ENCODE measurements around the gene APLP1.
"Not testable (repeated sequence)": the region's sequence is repeated elsewhere in the genome, so short reads cannot be mapped to it uniquely, and the experiment has no call there.

The APLP1 gene

GRCh38 chr19:35885225-35885738, 16.9 kb downstream of the APLP1 start:
- Histone ChIP-seq H3K4me3 (ENCODE audit: low read depth, low read length) (no peak overlapping the region), H3K4me1 (ENCODE audit: control insufficient read depth, insufficient read depth, low read length) (no peaks in the 10 kb centered on the region), H3K9ac (ENCODE audit: low read depth, low read length) (no peak overlapping the region), H3K9me3 (ENCODE audit: control insufficient read depth, insufficient read depth, low read length) (no peaks in the 10 kb centered on the region), H3K27ac (ENCODE audit: low read depth, low read length) (no peak overlapping the region), H3K36me3 (ENCODE audit: control insufficient read depth, insufficient read depth, low read length) (peaks cover 32% of the 10 kb centered on the region), H3K27me3 (ENCODE audit: control insufficient read depth, insufficient read depth, low read length) (no peaks in the 10 kb centered on the region)

GRCh38 chr19:35885904-35886303, 17.5 kb downstream of the APLP1 start:
- Histone ChIP-seq H3K4me3 (ENCODE audit: low read depth, low read length) (no peak overlapping the region), H3K27me3 (ENCODE audit: control insufficient read depth, insufficient read depth, low read length) (no peaks in the 10 kb centered on the region), H3K9ac (ENCODE audit: low read depth, low read length) (no peak overlapping the region), H3K4me1 (ENCODE audit: control insufficient read depth, insufficient read depth, low read length) (no peaks in the 10 kb centered on the region), H3K36me3 (ENCODE audit: control insufficient read depth, insufficient read depth, low read length) (peaks cover 39% of the 10 kb centered on the region), H3K9me3 (ENCODE audit: control insufficient read depth, insufficient read depth, low read length) (no peaks in the 10 kb centered on the region), H3K27ac (ENCODE audit: low read depth, low read length) (no peak overlapping the region)

GRCh38 chr19:35887197-35887596, 18.8 kb downstream of the APLP1 start:
- Histone ChIP-seq H3K4me1 (ENCODE audit: control insufficient read depth, insufficient read depth, low read length) (no peaks in the 10 kb centered on the region), H3K9me3 (ENCODE audit: control insufficient read depth, insufficient read depth, low read length) (no peaks in the 10 kb centered on the region), H3K36me3 (ENCODE audit: control insufficient read depth, insufficient read depth, low read length) (peaks cover 42% of the 10 kb centered on the region), H3K4me3 (ENCODE audit: low read depth, low read length) (no peak overlapping the region), H3K27ac (ENCODE audit: low read depth, low read length) (no peak overlapping the region), H3K27me3 (ENCODE audit: control insufficient read depth, insufficient read depth, low read length) (no peaks in the 10 kb centered on the region), H3K9ac (ENCODE audit: low read depth, low read length) (no peak overlapping the region)

GRCh38 chr19:35888398-35888797, 20.0 kb downstream of the APLP1 start:
- Histone ChIP-seq H3K4me3 (ENCODE audit: low read depth, low read length) (no peak overlapping the region), H3K27me3 (ENCODE audit: control insufficient read depth, insufficient read depth, low read length) (no peaks in the 10 kb centered on the region), H3K9ac (ENCODE audit: low read depth, low read length) (no peak overlapping the region), H3K9me3 (ENCODE audit: control insufficient read depth, insufficient read depth, low read length) (no peaks in the 10 kb centered on the region), H3K27ac (ENCODE audit: low read depth, low read length) (no peak overlapping the region), H3K4me1 (ENCODE audit: control insufficient read depth, insufficient read depth, low read length) (no peaks in the 10 kb centered on the region), H3K36me3 (ENCODE audit: control insufficient read depth, insufficient read depth, low read length) (peaks cover 52% of the 10 kb centered on the region)

- no peak overlapping the region for H3K27ac ChIP-seq (ENCODE audit: low read depth, low read length)
- no peak overlapping the region for H3K9ac ChIP-seq (ENCODE audit: low read depth, low read length)
- H3K4me3 ChIP-seq (ENCODE audit: low read depth, low read length), result no peak overlapping the region
- H3K4me1 ChIP-seq (ENCODE audit: control insufficient read depth, insufficient read depth, low read length), result no peaks in the 10 kb centered on the region
- no peaks in the 10 kb centered on the region for H3K9me3 ChIP-seq (ENCODE audit: control insufficient read depth, insufficient read depth, low read length)
- H3K36me3 ChIP-seq (ENCODE audit: control insufficient read depth, insufficient read depth, low read length), result peaks cover 58% of the 10 kb centered on the region
- H3K27me3 ChIP-seq (ENCODE audit: control insufficient read depth, insufficient read depth, low read length), result no peaks in the 10 kb centered on the region
Measured at GRCh38 chr19:35889370-35890112, 21.2 kb downstream of the APLP1 start.

GRCh38 chr19:35890113-35890650, 21.8 kb downstream of the APLP1 start:
- Histone ChIP-seq H3K36me3 (ENCODE audit: control insufficient read depth, insufficient read depth, low read length) (peaks cover 62% of the 10 kb centered on the region), H3K9me3 (ENCODE audit: control insufficient read depth, insufficient read depth, low read length) (no peaks in the 10 kb centered on the region), H3K27me3 (ENCODE audit: control insufficient read depth, insufficient read depth, low read length) (no peaks in the 10 kb centered on the region), H3K9ac (ENCODE audit: low read depth, low read length) (no peak overlapping the region), H3K4me3 (ENCODE audit: low read depth, low read length) (no peak overlapping the region), H3K27ac (ENCODE audit: low read depth, low read length) (no peak overlapping the region), H3K4me1 (ENCODE audit: control insufficient read depth, insufficient read depth, low read length) (no peaks in the 10 kb centered on the region)

- peaks cover 74% of the 10 kb centered on the region for H3K36me3 ChIP-seq (ENCODE audit: control insufficient read depth, insufficient read depth, low read length)
- not testable (repeated sequence) for H3K27me3 ChIP-seq (ENCODE audit: control insufficient read depth, insufficient read depth, low read length); H3K27ac ChIP-seq (ENCODE audit: low read depth, low read length); H3K9ac ChIP-seq (ENCODE audit: low read depth, low read length); H3K9me3 ChIP-seq (ENCODE audit: control insufficient read depth, insufficient read depth, low read length); H3K4me1 ChIP-seq (ENCODE audit: control insufficient read depth, insufficient read depth, low read length); H3K4me3 ChIP-seq (ENCODE audit: low read depth, low read length)
Measured at GRCh38 chr19:35891819-35892218, 23.4 kb downstream of the APLP1 start.

- H3K9ac ChIP-seq (ENCODE audit: low read depth, low read length), result no peak overlapping the region
- H3K36me3 ChIP-seq (ENCODE audit: control insufficient read depth, insufficient read depth, low read length), result peaks cover 67% of the 10 kb centered on the region
Measured at GRCh38 chr19:35894342-35894741, 26.0 kb downstream of the APLP1 start.

GRCh38 chr19:35895911-35896642, 27.7 kb downstream of the APLP1 start:
- Histone ChIP-seq H3K9ac (ENCODE audit: low read depth, low read length) (no peak overlapping the region), H3K9me3 (ENCODE audit: control insufficient read depth, insufficient read depth, low read length) (no peaks in the 10 kb centered on the region), H3K4me1 (ENCODE audit: control insufficient read depth, insufficient read depth, low read length) (0 out of 2 replicates have a peak, but pooled peaks cover 2% of the 10 kb centered on the region), H3K27ac (ENCODE audit: low read depth, low read length) (no peak overlapping the region), H3K4me3 (ENCODE audit: low read depth, low read length) (no peak overlapping the region), H3K27me3 (ENCODE audit: control insufficient read depth, insufficient read depth, low read length) (no peaks in the 10 kb centered on the region), H3K36me3 (ENCODE audit: control insufficient read depth, insufficient read depth, low read length) (peaks cover 50% of the 10 kb centered on the region)

More at GRCh38 chr19:35894342-35894741, 26.0 kb downstream of the APLP1 start:
- H3K4me1 ChIP-seq (ENCODE audit: control insufficient read depth, insufficient read depth, low read length), result no peaks in the 10 kb centered on the region
- no peak overlapping the region for H3K27ac ChIP-seq (ENCODE audit: low read depth, low read length)
- H3K4me3 ChIP-seq (ENCODE audit: low read depth, low read length), result no peak overlapping the region
- H3K9me3 ChIP-seq (ENCODE audit: control insufficient read depth, insufficient read depth, low read length), result no peaks in the 10 kb centered on the region
- no peaks in the 10 kb centered on the region for H3K27me3 ChIP-seq (ENCODE audit: control insufficient read depth, insufficient read depth, low read length)

- no peak overlapping the region for H3K9ac ChIP-seq (ENCODE audit: low read depth, low read length)
- H3K4me3 ChIP-seq (ENCODE audit: low read depth, low read length), result no peak overlapping the region
- H3K4me1 ChIP-seq (ENCODE audit: control insufficient read depth, insufficient read depth, low read length), result 0 out of 2 replicates have a peak, but pooled peaks cover 5% of the 10 kb centered on the region
- no peak overlapping the region for H3K27ac ChIP-seq (ENCODE audit: low read depth, low read length)
- H3K27me3 ChIP-seq (ENCODE audit: control insufficient read depth, insufficient read depth, low read length), result no peaks in the 10 kb centered on the region
- no peaks in the 10 kb centered on the region for H3K9me3 ChIP-seq (ENCODE audit: control insufficient read depth, insufficient read depth, low read length)
- peaks cover 48% of the 10 kb centered on the region for H3K36me3 ChIP-seq (ENCODE audit: control insufficient read depth, insufficient read depth, low read length)
Measured at GRCh38 chr19:35896643-35897040, 28.3 kb downstream of the APLP1 start.
